ENCODE measurements around the gene HARS1. TPM values are rescaled to one million over a fixed set of nuclear protein-coding genes. Genes with fewer than 3 reads are reported as not detected.
"Not testable (repeated sequence)": the region's sequence is repeated elsewhere in the genome, so short reads cannot be mapped to it uniquely, and the experiment has no call there.

The HARS1 gene
- total RNA-seq, 1 donor from 2014 or later = 95.2 TPM

- not testable (repeated sequence) for H3K27ac Mint-ChIP-seq (ENCODE audit: unreplicated experiment); H3K27me3 ChIP-seq (ENCODE audit: insufficient read depth, low read length); H3K4me3 ChIP-seq (ENCODE audit: insufficient read depth, low read depth, low read length); H3K9ac ChIP-seq (ENCODE audit: low read length); H3K27me3 Mint-ChIP-seq (ENCODE audit: low read depth, unreplicated experiment); H3K4me3 Mint-ChIP-seq (ENCODE audit: unreplicated experiment); H3K36me3 ChIP-seq (ENCODE audit: insufficient read depth, low read length); H3K4me2 ChIP-seq (ENCODE audit: low read length); FAIRE-seq; H3K27ac ChIP-seq (ENCODE audit: low read depth, low read length); H3K9me3 ChIP-seq (ENCODE audit: insufficient read depth, low read depth, low read length); H3K79me2 ChIP-seq (ENCODE audit: insufficient read depth, low read length); H4K20me1 ChIP-seq (ENCODE audit: insufficient read depth, low read length); H3K9me3 Mint-ChIP-seq (ENCODE audit: unreplicated experiment); H3K4me1 ChIP-seq (ENCODE audit: insufficient read depth, low read length); H3K4me1 Mint-ChIP-seq (ENCODE audit: low read depth, unreplicated experiment); H3K36me3 Mint-ChIP-seq (ENCODE audit: low read depth, unreplicated experiment); H2AFZ ChIP-seq (ENCODE audit: low read depth, low read length); DNase-seq (ENCODE audit: low read depth)
Measured at GRCh38 chr5:140720738-140721137, 29.6 kb upstream of the HARS1 start.

DNA sequence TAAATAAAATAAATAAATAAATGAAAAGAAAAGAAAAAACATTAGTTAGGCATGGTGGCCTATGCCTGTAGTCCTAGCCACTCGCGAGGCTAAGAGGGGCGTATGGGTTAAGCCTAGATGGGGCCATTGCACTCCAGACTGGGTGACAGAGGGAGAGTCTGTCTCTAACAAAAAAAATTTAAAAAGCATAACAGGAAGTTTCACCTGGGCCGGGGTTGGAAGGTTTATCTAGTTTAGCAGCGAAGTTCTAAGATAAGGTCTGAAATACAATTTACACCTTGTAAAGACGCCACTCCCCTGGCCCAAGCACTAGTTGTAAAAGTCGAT lies 27.1 kb upstream of the HARS1 start:
- peak overlapping the region; percentile 77 for H3K4me2 ChIP-seq (ENCODE audit: low read length)
- Mint-ChIP-seq H3K4me1 (ENCODE audit: low read depth, unreplicated experiment) (peaks cover 4% of the 10 kb centered on the region), H3K4me3 (ENCODE audit: unreplicated experiment) (no peak overlapping the region), H3K27me3 (ENCODE audit: low read depth, unreplicated experiment) (no peaks in the 10 kb centered on the region), H3K27ac (ENCODE audit: unreplicated experiment) (peak overlapping the region; percentile 75), H3K9me3 (ENCODE audit: unreplicated experiment) (peaks cover 7% of the 10 kb centered on the region), H3K36me3 (ENCODE audit: low read depth, unreplicated experiment) (no peaks in the 10 kb centered on the region)
- no peaks in the 10 kb centered on the region for H3K9me3 ChIP-seq (ENCODE audit: insufficient read depth, low read depth, low read length)
- H3K27ac ChIP-seq (ENCODE audit: low read depth, low read length) = peak overlapping the region; percentile 70
- no peak for TF ChIP-seq EZH2 (IDR thresholded peaks at IDR 0.05; ENCODE audit: insufficient read depth, low read length)
- TF ChIP-seq CTCF (IDR thresholded peaks at IDR 0.05; ENCODE audit: insufficient read depth, low read depth, low read length) = no peak
- peak overlapping the region; percentile 42 for H3K9ac ChIP-seq (ENCODE audit: low read length)
- DNase-seq (ENCODE audit: low read depth) (no peak), FAIRE-seq (no peak)
- no peaks in the 10 kb centered on the region for H3K79me2 ChIP-seq (ENCODE audit: insufficient read depth, low read length)
- H3K27me3 ChIP-seq (ENCODE audit: insufficient read depth, low read length) = no peaks in the 10 kb centered on the region
- no peaks in the 10 kb centered on the region for H3K36me3 ChIP-seq (ENCODE audit: insufficient read depth, low read length)
- peak overlapping the region; percentile 37 for H3K4me3 ChIP-seq (ENCODE audit: insufficient read depth, low read depth, low read length)
- peaks cover 4% of the 10 kb centered on the region for H3K4me1 ChIP-seq (ENCODE audit: insufficient read depth, low read length)
- no peaks in the 10 kb centered on the region for H4K20me1 ChIP-seq (ENCODE audit: insufficient read depth, low read length)
- peak overlapping the region; percentile 66 for H2AFZ ChIP-seq (ENCODE audit: low read depth, low read length)

DNA sequence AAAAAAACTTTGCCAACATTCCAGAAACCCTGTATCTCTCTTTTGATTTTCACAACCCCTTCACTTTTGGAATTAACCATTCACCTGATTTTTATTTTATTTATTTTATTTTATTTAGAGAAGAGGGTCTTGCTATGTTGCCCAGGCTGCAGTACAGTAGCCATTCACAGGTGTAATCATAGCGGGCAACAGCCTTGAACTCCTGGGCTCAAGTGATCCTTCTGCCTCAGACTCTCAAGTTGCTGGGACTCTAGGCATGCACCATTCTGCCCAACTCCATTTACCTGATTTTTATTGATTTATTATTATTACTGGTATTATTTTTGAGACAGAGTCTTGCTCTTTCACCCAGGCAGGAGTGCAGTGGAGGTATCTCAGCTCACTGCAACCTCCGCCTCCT lies 25.1 kb upstream of the HARS1 start:
- not testable (repeated sequence) for H3K36me3 ChIP-seq (ENCODE audit: insufficient read depth, low read length); H3K4me1 Mint-ChIP-seq (ENCODE audit: low read depth, unreplicated experiment); H3K27me3 ChIP-seq (ENCODE audit: insufficient read depth, low read length); H3K27me3 Mint-ChIP-seq (ENCODE audit: low read depth, unreplicated experiment); H3K4me3 ChIP-seq (ENCODE audit: insufficient read depth, low read depth, low read length); H3K36me3 Mint-ChIP-seq (ENCODE audit: low read depth, unreplicated experiment); H3K27ac Mint-ChIP-seq (ENCODE audit: unreplicated experiment); H3K9me3 ChIP-seq (ENCODE audit: insufficient read depth, low read depth, low read length); H2AFZ ChIP-seq (ENCODE audit: low read depth, low read length); H3K9me3 Mint-ChIP-seq (ENCODE audit: unreplicated experiment); H3K27ac ChIP-seq (ENCODE audit: low read depth, low read length); H3K9ac ChIP-seq (ENCODE audit: low read length); H3K79me2 ChIP-seq (ENCODE audit: insufficient read depth, low read length); H3K4me3 Mint-ChIP-seq (ENCODE audit: unreplicated experiment); FAIRE-seq; DNase-seq (ENCODE audit: low read depth); H4K20me1 ChIP-seq (ENCODE audit: insufficient read depth, low read length); H3K4me2 ChIP-seq (ENCODE audit: low read length); H3K4me1 ChIP-seq (ENCODE audit: insufficient read depth, low read length)

DNA sequence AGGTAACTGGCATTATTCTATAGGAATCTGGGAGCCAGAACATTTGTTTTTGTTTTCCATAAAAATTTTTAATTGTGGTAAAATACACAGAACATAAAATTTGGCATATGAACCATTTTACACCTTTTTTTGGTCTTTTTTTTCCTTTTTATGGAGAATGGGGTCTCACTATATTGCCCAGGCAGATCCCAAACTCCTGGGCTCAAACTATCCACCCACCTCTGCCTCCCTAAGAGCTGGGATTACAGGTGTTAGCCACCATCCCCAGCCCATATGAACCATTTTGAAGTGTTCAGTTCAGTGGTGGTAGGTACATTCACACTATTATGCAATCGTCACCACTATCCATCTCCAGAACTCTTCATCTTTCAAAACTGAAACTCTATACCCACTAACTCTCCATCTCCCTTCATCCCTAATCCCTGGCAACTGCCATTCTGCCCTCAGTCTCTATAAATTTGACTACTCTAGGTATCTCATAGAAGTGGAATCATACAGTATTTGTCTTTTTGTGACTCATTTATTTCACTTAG lies 22.5 kb upstream of the HARS1 start:
- no peaks in the 10 kb centered on the region for H4K20me1 ChIP-seq (ENCODE audit: insufficient read depth, low read length)
- FAIRE-seq = no peak
- Mint-ChIP-seq H3K4me3 (ENCODE audit: unreplicated experiment) (no peak overlapping the region), H3K4me1 (ENCODE audit: low read depth, unreplicated experiment) (peaks cover 3% of the 10 kb centered on the region), H3K9me3 (ENCODE audit: unreplicated experiment) (peaks cover 2% of the 10 kb centered on the region), H3K36me3 (ENCODE audit: low read depth, unreplicated experiment) (no peaks in the 10 kb centered on the region), H3K27me3 (ENCODE audit: low read depth, unreplicated experiment) (no peaks in the 10 kb centered on the region), H3K27ac (ENCODE audit: unreplicated experiment) (no peak overlapping the region)
- no peaks in the 10 kb centered on the region for H3K9me3 ChIP-seq (ENCODE audit: insufficient read depth, low read depth, low read length)
- no peak overlapping the region for H3K9ac ChIP-seq (ENCODE audit: low read length)
- no peaks in the 10 kb centered on the region for H3K36me3 ChIP-seq (ENCODE audit: insufficient read depth, low read length)
- H3K4me1 ChIP-seq (ENCODE audit: insufficient read depth, low read length) = peaks cover 4% of the 10 kb centered on the region
- no peak for DNase-seq (ENCODE audit: low read depth)
- no peak overlapping the region for H3K4me2 ChIP-seq (ENCODE audit: low read length)
- TF ChIP-seq EZH2 (IDR thresholded peaks at IDR 0.05; ENCODE audit: insufficient read depth, low read length) (no peak), CTCF (IDR thresholded peaks at IDR 0.05; ENCODE audit: insufficient read depth, low read depth, low read length) (no peak)
- no peak overlapping the region for H2AFZ ChIP-seq (ENCODE audit: low read depth, low read length)
- H3K4me3 ChIP-seq (ENCODE audit: insufficient read depth, low read depth, low read length) = no peak overlapping the region
- H3K27ac ChIP-seq (ENCODE audit: low read depth, low read length) = no peak overlapping the region
- H3K79me2 ChIP-seq (ENCODE audit: insufficient read depth, low read length) = no peaks in the 10 kb centered on the region
- H3K27me3 ChIP-seq (ENCODE audit: insufficient read depth, low read length) = no peaks in the 10 kb centered on the region
